ENCODE measurements around the gene OTUD5.
"Not testable (repeated sequence)": the region's sequence is repeated elsewhere in the genome, so short reads cannot be mapped to it uniquely, and the experiment has no call there.

The OTUD5 gene, protein sequence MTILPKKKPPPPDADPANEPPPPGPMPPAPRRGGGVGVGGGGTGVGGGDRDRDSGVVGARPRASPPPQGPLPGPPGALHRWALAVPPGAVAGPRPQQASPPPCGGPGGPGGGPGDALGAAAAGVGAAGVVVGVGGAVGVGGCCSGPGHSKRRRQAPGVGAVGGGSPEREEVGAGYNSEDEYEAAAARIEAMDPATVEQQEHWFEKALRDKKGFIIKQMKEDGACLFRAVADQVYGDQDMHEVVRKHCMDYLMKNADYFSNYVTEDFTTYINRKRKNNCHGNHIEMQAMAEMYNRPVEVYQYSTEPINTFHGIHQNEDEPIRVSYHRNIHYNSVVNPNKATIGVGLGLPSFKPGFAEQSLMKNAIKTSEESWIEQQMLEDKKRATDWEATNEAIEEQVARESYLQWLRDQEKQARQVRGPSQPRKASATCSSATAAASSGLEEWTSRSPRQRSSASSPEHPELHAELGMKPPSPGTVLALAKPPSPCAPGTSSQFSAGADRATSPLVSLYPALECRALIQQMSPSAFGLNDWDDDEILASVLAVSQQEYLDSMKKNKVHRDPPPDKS

DNA sequence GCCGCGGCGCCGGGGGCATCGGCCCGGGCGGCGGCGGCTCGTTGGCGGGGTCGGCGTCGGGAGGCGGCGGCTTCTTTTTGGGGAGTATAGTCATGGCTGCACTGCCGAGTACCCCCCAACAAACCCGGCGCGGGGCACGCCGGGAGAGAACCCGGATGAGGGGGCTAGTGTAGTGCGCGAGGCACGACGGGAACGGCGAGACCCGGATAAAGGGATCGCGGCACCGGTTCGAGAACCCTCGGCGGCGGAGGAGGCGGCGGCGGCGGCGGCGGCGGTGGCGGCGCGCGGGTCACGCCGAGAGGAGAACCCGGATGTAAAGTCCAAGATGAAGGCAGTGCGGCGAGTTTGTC lies at the start of gene OTUD5:
Gene OTUD5 (minus strand): TSS at position 131 of the 350 bp plus-strand sequence. CDS start 37 bp downstream, at position 94.
- DNase-seq, result peak; percentile 78

DNA sequence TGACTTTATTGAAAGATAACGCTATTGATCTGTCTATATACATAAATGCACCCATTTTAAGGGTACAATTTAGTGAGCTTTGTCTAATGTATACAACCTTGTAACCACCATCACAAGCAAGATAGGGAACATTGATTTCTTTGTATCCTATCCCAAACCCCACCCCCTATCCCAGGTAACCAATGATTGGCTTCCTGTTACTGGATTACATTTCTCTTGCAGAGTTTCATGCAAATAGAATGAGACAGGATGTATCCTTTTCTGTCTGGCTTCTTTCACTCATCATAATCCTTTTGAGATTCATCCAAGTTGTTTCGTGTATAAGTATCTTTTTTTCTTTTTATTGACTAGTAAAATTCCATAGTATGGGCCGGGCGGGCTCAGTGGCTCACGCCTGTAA lies 46.3 kb upstream of the OTUD5 start:
- no peak for DNase-seq

DNA sequence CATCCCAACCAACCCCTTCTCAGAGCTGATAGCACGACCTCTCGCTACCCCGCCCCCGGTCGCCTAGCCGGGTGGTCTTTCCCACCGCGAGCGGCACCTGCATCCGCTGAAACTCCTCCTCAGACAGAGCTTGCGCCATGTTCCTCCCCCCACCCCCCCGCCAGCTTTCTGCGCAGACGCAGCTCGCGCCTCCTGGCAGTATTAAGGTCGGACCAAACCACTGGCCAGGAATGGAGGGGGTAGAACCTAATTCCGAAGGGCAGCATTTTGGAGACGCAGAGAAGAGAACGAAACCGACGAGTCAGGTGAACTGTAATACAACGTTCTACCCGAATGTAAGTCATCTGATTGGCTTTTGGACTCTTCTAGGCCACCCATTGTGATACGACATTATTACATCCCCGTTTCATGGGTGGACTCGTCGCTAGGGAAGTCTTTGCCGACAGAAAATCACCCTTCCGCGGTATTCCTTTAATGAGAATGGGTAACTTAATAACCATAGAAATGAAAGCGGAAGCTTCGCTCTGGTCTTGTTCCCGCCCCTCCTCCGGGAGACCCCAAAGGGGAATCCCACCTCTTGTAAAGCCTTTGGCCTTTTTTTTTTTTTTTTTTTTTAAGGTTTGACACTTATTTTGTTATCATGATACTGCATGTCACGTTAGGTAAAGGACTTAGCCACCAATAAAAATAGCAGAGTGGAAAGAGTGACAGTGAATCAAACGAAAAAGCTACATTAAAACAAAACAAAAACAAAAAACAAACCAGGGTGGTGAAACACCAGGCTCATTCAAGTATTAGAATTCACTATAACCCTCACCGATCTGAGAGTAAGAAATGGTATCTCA lies 44.9 kb upstream of the OTUD5 start, which contains the start of gene GRIPAP1:
Gene GRIPAP1 (minus strand): TSS at position 174 of the 845 bp plus-strand sequence. CDS start 35 bp downstream, at position 139.
- peak; percentile 75 for DNase-seq

DNA sequence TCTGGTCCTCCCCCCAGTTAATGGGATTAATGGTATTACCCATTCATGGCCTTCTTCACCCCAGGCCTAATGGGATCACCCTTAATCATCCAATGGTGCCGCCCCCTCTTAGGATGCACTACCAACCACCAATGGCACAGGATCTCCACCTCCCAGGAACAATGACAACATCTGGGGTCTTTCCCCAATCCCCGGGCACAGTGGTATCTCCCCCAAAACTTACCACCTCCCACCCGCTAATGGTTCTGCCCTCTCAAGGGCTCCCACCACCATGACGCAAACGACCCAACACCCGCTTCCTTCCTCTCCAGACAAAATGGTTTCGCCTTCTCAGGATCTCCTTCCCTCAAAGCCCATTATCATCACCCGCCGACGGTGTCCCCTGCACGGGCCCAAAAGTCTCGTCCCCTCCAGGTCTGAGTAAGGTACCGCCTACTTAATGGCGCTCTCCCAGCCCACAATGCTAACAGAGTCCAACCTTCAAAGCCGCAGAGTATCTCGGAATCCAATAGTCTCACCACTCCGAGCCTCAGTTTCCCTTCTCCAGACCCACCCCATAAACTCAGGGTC lies 44.2 kb upstream of the OTUD5 start:
- DNase-seq, result peak; percentile 62

DNA sequence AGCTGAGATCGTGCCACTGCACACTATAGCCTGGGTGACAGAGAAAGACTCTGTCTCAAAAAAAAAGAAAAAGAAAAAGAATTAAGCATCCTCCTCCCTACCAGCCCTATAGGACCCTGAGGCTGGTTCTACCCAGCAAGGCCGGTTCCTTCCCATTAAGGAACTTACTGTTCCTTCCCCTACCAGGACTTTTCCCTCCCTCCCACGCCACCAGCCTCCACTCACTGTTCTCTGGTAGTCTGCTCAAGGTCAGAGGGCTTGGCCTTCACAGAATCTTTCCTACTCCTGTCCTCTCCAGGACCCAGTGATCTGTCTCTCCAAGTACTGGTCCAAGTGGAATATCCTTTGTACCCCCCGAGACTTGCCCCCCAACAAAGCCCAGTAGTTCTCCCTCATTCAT lies 43.2 kb upstream of the OTUD5 start:
- no peak for DNase-seq

DNA sequence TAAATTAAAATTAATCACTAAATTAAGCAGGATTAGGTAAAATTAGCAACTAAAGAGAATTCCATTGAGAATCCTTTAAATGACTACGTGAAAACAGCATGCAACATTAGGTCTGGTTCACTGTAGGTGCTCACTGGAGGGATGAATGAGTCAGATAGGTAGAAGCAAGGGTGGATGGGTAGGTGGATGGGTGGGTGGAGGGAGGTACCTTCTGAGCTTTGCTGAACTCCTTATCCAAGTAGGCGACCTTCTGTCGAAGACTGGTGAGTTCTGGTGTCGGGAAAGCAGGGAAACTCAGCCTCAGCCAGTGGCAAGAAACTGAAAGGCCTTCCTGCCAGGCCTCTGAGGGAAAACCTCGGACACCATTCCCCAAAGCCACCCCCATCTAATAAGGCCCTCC lies 41.6 kb upstream of the OTUD5 start:
- DNase-seq, result no peak

DNA sequence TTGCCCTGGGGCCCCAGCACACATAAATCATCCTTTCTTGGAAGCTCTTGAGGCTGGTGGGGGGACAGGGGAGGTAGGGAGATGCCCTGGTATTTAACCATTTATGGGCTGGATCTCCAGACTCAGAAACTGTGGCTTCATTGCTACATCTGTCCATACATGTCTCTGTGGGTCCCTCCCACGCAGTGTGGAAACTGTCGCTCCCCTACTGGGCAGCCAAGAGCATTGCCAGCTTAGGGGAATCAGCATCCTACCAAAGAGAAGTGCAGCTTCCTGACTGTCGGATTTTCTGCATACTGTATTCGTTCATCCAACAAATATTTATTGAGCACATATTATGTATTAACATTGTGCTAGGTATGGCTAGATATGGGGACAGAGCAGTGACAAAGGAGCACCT lies 41.0 kb upstream of the OTUD5 start:
- DNase-seq, result no peak

DNA sequence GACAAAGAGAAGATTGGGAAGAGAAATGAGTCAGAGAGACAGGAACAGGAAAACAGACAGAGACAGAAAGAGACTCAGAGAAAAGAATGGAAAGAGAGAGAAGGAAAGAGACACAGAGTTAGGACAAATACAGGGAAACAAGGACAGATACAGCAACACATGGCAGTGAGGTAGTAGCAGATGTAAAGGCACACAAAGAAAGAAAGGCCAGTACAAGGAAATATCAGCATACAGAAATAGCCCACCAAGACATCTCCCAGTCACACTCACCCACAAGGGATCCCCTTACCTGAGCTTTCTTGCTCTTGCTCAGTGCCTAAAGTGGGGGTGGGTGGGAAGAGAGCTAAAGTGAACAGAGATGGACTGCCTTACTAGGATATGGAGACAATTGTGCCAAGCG lies 40.5 kb upstream of the OTUD5 start:
- DNase-seq, result no peak

DNA sequence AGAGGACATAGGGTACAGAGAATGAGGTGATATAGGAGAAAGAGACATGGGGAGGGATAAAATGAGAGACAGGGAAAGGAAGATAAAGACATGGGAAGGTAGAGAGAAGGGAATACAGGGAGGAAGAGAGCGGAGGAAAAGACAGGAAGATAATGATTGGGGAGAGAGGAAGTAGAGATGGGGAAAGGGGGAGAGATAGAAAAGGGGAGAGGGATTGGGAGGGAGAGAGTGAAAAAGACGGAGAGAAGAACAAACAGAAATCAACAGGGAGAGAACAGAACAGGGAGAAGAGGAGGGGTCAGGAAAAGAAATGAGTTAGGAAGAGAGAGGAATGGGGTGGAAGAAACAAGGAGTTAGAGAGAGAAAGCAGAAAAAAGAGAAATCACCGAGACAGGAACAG lies 40.0 kb upstream of the OTUD5 start:
- no peak for DNase-seq

DNA sequence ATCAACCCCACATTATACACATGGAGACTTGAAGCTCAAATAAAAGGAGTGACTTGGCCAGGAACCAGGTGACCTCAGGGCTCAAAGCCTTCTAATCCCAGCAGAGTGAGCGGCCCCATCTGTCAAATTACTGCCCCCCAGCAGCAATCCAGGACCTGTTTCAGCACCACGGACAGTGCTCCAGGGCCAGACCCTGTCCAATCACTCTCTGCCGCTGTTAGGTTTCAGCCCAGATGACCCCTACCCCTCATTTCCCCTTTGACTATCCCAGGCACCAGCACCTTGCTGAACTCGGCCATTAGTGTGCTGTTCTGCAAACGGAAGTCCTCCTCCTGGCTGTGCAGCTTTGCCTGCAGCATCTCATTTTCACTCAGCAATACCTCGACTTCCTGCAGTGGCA lies 39.6 kb upstream of the OTUD5 start:
- DNase-seq, result no peak

DNA sequence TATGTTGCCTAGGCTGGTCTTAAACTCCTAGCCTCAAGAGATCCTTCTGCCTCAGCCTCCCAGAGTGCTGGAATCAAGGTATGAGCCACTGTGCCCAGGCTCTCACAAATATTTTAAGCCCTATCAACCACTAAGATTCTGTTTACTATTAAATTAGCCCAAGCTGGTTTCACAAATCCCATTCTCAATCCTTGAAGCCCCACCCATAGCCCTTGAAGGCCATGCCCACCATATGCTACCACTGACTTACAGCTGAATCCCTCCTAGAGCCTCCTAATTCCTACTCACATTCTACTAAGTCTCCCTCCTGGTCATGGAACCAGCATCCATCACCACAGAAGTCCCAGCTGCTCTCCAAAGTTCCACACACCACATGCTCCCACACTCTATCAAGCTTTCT lies 34.9 kb upstream of the OTUD5 start:
- DNase-seq, result no peak

DNA sequence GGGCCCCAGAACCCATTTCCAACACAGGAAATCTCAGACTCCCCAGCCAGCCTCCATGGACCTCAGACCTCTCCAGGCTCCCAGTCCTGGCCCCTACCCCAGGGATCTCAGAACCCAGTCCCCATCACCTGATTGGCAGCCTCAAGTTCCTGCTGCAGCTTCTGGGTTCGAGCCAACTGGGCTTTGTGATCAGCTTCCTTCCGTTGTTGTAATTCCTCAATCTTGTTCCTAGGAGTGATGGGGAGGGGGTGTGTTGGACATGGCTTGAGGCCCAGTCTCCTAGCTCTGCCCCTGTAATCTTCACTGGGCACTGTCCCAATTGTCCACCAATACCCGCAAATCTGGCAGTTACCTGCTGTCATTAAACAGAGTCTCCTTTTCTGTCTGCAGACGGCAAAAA lies 32.1 kb upstream of the OTUD5 start:
- DNase-seq, result no peak

DNA sequence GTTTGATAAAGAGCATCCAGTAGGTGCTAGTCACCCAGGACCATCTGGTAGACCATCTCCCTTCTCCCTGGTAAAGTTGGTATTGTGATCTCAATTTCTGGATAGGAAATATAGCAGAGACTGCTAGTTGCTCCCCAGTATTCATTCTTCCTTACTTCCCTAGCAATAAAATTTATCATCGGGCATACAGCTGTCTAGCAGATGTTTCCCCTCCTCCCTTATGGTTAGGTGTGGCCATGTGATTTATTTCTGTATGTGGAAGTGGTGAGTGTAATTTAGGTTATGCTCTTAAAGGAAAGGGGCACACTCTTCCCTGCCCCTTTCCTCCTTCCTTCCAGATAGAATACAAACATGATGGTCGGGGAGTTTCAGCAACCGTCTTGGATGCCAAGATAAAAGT lies 26.5 kb upstream of the OTUD5 start:
- DNase-seq, result no peak

DNA sequence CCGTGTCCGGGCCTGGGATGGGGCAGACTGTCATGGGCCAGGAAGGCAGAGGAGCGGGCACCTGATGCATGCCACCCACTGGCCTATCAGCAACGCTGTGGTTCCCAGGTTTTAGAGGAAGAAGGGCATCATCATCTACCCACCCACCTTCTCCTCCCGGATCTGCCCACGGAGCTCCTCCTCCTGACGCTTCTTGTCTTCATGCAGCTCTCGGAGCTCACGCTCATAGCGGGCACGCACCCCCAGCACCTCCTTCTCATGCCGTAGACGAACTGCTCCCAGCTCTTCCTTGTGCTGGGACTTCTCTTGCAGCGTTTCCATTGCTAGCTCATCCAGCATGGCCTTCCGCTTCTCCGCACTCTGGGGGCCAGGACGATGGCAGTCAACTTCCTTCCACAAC lies 25.7 kb upstream of the OTUD5 start:
- no peak for DNase-seq

DNA sequence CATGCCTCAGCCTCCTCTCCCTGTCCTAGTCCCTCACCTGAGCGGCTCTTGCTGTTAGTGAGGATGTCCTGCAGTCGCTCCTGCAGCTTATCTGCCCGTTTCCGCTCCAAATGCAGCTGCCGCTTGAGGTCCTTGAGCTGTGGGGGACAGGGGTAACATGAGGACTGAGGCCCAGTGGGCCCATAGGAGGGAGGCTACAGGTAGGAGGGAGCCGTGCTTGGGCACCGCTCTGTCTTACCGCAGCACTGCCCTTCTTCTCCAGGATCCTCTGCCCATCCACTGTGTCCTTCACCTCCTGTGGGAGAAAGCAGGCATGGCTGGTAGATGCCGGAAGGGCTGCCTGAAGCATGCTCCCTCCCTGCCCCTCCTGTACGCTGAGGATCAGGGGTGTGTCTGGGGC lies 23.8 kb upstream of the OTUD5 start:
- DNase-seq, result no peak

DNA sequence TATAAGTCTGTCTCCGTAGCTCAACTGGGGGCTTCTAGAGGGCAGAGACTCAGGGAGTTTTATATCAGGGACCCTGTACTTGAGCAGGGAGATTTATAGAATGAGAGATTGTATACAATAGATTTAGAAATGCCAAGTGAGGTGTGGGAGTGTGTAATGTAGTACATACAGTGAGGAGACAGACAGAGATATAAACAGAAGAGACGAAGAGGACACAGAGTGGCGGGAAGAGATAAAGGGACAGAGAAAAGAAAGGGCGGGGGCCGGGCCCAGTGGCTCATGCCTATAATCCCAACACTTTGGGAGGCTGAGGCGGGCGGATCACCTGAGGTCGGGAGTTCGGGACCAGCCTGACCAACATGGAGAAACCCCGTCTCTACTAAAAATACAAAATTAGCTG lies 22.9 kb upstream of the OTUD5 start:
- DNase-seq, result not testable (repeated sequence)

DNA sequence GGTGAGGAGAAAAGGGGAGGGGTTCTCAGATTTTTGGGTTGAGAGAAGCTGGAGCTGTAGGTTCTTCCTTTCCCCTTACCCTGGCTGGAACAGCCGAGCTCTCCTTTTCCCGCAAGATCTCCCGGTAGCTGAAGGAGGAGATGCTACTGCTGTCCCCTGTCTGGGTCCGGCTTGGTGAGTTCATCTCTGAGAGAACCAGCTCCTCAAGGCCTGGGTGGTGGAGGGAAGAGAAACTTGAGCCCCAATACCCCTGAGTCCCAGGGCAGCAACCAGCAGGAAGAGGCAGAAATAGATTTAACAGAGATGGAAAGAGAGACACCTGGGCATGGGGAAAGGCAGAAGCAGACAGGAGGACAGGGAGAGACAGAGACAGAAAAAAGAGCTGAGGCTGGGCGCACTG lies 20.8 kb upstream of the OTUD5 start:
- no peak for DNase-seq

DNA sequence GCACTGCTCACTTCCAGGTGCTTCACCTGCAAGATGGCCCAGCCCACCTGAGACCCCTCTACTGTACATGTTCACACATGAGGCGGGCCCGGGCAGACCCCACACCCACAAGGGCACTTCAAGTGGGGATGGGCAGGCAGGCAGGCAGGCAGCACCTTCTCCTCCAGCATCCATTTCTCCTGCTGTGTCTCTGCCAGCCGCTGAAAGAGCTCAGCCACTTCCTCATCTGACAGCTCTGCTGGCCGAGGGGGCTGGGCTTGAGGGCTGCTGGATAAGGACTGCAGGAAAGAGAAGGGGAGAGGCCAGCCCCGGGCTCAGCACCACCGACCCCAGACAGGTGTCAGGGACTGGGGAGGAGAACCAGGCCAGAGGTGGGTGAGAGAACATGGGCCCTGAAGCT lies 18.7 kb upstream of the OTUD5 start:
- no peak for DNase-seq

DNA sequence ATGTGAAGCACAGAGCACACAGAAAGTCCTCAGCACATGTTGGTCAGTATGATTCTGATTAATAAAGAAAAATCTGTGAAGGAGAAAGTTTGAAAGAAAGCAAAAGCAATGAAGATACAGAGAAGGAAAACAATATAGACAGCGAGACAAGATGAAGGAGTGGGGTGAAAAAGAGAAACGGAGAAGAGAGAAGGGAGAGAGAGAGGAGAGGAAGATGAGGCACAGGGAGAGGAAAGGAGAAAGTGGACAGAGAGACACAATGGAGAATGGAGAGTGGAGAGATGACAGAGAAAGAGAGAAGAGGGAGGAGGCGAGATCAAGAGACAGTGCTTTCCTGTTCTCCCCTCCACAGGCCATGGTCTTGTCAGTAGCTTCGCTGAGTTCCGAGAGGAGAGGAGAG lies 18.1 kb upstream of the OTUD5 start:
- no peak for DNase-seq

DNA sequence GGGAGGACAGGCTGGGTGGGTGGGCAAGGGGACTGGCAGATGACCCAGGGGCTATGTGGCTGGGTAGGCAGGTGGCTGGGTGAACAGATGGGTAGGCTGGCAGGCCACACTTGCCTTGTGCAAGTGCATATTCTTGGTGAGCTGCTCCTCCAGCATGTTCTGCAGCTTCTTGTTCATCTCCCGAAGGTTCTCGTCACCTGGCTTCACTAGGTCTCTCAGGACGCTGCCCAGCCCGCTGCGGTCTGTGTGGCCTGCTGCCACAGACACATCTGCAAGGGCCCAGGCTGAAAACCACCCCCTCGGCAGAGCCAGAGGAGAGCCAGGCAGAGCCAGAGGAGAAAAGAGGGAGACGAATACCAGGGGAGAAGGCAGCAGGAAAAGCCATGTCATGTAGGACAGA lies 17.6 kb upstream of the OTUD5 start:
- no peak for DNase-seq

DNA sequence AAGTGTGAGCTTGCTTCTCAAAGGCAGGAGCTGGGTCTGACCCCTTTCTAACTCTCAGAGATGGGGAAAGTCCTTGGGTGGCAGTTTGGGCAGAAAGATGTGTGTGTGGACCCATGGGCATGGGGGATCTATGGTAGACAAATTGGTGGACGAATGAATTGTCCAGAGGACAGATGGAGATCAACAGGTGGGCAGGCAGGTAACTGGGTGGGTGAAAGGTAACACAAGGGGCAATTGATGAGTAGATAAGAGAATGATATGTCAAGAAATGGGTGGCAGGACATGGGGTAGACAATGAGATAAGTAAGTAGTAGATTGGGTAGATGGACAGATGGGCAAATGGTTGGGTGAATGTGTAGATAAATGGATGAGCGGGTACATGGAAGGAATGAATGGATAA lies 17.2 kb upstream of the OTUD5 start:
- DNase-seq, result no peak

DNA sequence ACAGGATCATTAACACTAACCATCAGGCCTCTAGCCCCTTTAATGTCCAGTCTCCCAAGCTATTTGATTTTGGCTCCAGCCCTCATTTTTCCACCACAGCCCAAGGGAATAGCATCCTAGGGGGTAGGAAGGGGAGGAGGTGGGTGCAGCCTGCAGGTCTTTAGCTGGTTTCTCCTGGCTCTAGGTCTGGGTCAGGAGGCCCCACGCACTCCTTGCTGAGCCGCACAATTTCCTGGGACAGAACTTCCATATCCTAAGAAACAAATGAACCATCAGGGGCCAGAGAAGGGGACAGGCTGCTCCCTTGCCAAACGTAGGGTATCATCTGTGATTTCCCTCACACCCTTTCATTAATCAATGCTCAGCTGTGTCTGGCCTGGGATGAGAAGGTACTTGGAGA lies 16.6 kb upstream of the OTUD5 start:
- DNase-seq, result no peak
